Esophagus squamous epithelium (tissue), 4 donors: Measurements from ENCODE around the gene ATP6V1D.

ENCODE experiments used
- CTCF ChIP-seq, 6 experiments: fragments of 450-650 bp in 4 of 6; fragments of 200-600 bp in 2 of 6; sonication (generic) in 2 of 6; IDR thresholded peaks; one replicate each; pipeline ENCODE4 v1.5.1; 2016 to 2019; ENCODE audit warnings: antibody characterized with exemption in 6 of 6, mild to moderate bottlenecking in 4 of 6, moderate library complexity in 4 of 6
- POLR2A ChIP-seq, 4 donors: fragments of 450-650 bp; IDR thresholded peaks; one replicate each; pipeline ENCODE4 v1.6.1; 2017; ENCODE audit warnings: antibody characterized with exemption in 4 of 4, mild to moderate bottlenecking in 4 of 4, moderate library complexity in 3 of 4

- no peak for TF ChIP-seq CTCF (IDR thresholded peaks at IDR 0.05)
- no peak for TF ChIP-seq POLR2A (IDR thresholded peaks at IDR 0.05)
These were observed 1.0 kb upstream of the ATP6V1D start for GRCh38 chr14:67360470-67361206.
